Gastroesophageal sphincter (tissue), 3 donors: ENCODE results near the gene SLC4A2.

ENCODE experiments used
- EP300 ChIP-seq: sonication (generic); formaldehyde crosslinking; IDR thresholded peaks from one replicate; pipeline ENCODE4 v1.6.1; 2017; ENCODE audit warnings: antibody characterized with exemption, mild to moderate bottlenecking
- POLR2AphosphoS5 ChIP-seq: sonication (generic); formaldehyde crosslinking; IDR thresholded peaks from one replicate; pipeline ENCODE4 v1.6.1; 2017; ENCODE audit warnings: antibody characterized with exemption
- TF ChIP-seq, protein P1 (sequence below), 4 experiments: fragments of 200-600 bp in 2 of 4; fragments of 450-650 bp in 2 of 4; sonication (generic) in 1 of 4; IDR thresholded peaks; one replicate each; pipeline ENCODE4 v1.5.1; 2017 to 2019; ENCODE audit warnings: antibody characterized with exemption in 4 of 4, mild to moderate bottlenecking in 2 of 4, moderate library complexity in 2 of 4

DNA sequence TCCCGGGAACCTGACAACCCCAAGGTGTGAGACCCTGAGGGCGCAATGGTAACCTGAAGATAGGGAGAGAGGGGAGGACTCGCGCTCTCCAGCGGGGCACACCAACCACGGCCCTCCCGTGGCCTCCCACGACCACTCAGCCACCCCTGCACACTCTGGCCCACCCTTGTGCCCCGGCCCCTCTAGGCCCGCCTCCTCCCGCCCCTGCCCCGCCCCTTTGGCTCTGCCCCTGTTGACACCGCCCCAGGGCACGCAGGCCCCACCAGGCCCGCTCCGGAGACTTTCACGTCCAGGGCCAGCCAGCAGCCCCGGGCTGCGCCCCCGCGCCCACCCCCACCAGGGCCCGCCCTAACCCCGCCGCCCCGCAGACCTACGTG, 46.0 kb upstream of the SLC4A2 start:
- TF ChIP-seq, protein P1, sequence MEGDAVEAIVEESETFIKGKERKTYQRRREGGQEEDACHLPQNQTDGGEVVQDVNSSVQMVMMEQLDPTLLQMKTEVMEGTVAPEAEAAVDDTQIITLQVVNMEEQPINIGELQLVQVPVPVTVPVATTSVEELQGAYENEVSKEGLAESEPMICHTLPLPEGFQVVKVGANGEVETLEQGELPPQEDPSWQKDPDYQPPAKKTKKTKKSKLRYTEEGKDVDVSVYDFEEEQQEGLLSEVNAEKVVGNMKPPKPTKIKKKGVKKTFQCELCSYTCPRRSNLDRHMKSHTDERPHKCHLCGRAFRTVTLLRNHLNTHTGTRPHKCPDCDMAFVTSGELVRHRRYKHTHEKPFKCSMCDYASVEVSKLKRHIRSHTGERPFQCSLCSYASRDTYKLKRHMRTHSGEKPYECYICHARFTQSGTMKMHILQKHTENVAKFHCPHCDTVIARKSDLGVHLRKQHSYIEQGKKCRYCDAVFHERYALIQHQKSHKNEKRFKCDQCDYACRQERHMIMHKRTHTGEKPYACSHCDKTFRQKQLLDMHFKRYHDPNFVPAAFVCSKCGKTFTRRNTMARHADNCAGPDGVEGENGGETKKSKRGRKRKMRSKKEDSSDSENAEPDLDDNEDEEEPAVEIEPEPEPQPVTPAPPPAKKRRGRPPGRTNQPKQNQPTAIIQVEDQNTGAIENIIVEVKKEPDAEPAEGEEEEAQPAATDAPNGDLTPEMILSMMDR (IDR thresholded peaks at IDR 0.05): no peak
- TF ChIP-seq EP300 (no peak), POLR2AphosphoS5 (no peak)
